EH (cell line): ENCODE measurements around the gene CLASRP.
A peak's percentile ranks its signal among the peaks of the same experiment; 100 is the strongest.
"Not testable (repeated sequence)": the region's sequence is repeated elsewhere in the genome, so short reads cannot be mapped to it uniquely, and the experiment has no call there.

Experiments used
- DNase-seq: peaks from one replicate; pipeline ENCODE4 v3.0.0-alpha.2; 2015; ENCODE audit warnings: low read depth

Gene CLASRP, protein sequence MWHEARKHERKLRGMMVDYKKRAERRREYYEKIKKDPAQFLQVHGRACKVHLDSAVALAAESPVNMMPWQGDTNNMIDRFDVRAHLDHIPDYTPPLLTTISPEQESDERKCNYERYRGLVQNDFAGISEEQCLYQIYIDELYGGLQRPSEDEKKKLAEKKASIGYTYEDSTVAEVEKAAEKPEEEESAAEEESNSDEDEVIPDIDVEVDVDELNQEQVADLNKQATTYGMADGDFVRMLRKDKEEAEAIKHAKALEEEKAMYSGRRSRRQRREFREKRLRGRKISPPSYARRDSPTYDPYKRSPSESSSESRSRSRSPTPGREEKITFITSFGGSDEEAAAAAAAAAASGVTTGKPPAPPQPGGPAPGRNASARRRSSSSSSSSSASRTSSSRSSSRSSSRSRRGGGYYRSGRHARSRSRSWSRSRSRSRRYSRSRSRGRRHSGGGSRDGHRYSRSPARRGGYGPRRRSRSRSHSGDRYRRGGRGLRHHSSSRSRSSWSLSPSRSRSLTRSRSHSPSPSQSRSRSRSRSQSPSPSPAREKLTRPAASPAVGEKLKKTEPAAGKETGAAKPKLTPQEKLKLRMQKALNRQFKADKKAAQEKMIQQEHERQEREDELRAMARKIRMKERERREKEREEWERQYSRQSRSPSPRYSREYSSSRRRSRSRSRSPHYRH

DNA sequence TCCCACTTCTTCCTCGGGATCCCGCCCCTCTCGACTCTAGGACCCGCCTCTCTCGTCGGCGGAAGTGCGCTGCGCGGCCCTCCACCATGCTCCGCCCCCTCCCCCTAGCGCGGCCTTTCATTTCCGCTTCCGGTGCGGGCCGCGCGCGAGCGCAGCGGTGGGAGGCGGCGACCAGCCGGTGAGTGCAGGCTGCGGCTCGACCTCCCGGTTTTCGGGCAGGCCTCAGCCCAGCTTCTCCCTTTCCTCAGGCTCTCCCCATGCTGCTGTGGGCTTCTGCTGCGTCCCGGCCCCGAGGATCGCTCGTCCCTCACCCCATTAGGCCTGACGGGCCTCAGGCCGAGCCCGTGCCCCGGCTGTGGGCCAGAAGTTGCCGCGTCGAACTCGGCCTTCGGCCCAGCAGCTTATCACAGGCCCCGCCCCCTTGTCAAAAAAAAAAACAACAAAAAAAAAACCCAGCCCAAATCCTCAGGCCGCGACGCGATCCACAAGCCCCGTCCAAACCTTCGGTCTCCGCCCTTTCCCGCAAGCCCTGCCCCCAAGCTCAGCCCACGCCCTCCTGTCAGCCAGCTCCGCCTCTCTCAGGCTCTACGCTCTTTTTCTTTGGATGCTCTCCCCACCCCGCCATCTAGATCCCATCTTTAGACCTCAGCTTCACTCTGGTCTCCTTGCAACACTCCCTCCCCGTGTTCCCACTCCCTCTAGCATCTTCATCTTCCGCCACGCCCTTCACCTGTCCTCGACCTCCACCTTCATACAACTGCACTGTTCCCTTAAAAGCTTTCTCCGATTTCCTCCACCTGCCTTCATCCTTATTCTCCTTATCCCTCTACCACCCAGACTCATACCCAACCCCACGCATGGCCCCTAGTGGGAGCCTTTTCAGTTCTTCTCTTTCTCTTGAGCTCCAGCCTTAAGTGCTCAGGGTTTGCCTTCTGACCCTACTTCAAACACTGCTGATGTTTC, at the start of gene CLASRP:
CLASRP (plus strand) TSS at position 115 of the 963 bp plus-strand sequence. CDS start 1,168 bp downstream, outside the sequence.
- DNase-seq: peak; percentile 90

GRCh38 chr19:44990459-44990858, 48.4 kb upstream of the CLASRP start:
- no peak for DNase-seq

DNA sequence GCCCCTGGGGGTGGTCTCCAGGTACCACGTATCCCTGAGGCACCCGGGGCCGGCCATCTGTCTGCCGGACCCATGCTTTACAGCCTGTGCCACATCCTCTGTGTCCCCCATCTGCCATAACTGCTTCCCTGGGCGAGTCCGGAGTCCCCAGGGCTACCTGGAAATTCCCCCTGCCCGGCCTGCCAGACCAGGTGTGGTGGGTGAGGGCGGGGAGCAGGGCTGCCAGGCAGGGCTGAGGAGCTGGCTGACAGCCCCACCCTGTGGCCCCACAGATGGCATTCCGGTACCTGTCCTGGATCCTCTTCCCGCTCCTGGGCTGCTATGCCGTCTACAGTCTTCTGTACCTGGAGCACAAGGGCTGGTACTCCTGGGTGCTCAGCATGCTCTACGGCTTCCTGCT, 47.9 kb upstream of the CLASRP start:
- no peak for DNase-seq

DNA sequence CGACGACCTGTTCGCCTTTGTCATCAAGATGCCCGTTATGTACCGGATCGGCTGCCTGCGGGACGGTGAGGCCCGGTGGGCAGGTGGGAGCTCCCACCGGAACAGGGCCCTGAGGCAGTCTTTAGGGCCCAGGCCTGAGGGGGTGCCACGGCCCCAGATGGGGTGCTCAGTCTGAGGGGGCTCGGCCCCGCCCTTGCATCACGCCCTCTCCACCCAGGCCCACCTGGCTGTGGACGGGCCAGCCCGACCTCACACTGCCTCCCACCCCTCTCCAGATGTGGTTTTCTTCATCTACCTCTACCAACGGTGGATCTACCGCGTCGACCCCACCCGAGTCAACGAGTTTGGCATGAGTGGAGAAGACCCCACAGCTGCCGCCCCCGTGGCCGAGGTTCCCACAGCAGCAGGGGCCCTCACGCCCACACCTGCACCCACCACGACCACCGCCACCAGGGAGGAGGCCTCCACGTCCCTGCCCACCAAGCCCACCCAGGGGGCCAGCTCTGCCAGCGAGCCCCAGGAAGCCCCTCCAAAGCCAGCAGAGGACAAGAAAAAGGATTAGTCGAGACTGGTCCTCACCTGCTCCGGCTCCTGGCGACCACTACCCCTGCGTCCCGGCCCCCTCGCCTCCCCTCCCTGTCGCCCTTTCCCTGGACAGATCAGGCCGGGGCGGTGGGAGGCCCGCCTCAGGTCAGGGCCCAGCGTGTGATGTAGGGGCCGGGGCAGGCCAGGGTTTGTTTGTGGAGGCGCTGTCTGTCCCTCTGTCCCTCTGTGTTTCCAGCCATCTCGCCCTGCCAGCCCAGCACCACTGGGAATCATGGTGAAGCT, 46.3 kb upstream of the CLASRP start:
- DNase-seq: no peak

DNA sequence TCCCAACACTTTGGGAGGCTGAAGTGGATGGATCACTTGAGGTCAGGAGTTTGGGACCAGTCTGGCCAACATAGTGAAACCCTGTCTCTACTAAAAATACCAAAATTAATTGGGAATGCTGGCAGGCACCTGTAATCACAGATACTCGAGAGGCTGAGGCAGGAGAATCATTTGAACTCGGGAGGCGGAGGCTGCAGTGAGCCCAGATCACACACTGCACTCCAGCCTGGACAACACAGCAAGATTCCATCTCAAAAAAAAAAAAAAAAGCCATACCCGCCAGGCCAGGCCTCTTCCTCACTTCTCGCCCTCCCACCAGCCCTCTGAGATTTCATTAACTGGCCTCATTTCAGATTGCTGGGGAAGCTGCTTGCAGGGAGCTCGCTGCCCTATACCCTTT, 45.3 kb upstream of the CLASRP start:
- no peak for DNase-seq

DNA sequence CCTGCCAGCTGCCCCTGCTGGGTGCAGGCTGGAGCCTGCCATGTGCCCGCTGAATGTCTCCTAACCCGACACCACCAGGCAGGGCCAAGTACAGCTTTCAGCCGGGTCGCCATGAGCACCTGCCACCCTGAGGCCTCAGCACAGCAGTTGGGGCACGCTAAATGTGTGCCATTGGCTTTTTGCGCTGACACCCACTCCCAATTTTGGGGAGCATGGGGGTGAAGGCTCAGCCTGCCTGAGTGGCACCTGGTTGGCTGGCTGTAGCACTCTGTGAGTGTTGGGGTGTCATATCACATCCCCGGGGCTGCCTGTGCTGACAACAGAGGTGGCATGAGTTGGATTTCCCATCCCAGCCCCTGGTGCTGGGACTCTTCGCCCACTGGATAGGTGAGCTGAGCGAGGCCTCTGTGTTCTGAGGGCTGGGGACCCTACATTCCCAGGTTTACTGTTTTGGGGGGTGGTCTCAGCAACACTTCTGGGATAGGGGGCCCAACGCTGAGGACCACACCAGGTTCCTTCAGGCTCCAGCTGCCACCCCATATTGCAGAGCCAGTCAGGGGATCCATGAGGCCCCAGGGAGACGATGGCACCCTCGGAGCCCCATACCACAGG, 44.8 kb upstream of the CLASRP start:
- no peak for DNase-seq

DNA sequence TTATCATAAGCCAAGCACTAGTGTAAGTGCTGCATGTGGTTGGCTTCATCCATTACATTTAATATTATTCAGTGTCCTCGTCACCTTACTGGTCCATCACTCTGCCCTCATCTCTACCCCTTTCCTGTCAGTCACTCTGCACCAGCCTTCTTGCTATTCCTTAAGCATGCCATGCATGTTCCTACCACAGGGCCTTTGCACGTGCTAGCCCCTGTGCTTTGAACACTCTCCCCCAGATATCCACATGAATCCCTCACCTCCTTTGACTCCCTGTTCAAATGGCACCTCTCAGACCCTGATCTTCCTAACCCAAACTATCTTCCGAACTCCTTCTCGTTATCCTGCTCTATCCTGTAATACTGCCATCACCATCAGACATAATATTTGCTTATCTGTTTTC, 40.8 kb upstream of the CLASRP start:
- DNase-seq: no peak

DNA sequence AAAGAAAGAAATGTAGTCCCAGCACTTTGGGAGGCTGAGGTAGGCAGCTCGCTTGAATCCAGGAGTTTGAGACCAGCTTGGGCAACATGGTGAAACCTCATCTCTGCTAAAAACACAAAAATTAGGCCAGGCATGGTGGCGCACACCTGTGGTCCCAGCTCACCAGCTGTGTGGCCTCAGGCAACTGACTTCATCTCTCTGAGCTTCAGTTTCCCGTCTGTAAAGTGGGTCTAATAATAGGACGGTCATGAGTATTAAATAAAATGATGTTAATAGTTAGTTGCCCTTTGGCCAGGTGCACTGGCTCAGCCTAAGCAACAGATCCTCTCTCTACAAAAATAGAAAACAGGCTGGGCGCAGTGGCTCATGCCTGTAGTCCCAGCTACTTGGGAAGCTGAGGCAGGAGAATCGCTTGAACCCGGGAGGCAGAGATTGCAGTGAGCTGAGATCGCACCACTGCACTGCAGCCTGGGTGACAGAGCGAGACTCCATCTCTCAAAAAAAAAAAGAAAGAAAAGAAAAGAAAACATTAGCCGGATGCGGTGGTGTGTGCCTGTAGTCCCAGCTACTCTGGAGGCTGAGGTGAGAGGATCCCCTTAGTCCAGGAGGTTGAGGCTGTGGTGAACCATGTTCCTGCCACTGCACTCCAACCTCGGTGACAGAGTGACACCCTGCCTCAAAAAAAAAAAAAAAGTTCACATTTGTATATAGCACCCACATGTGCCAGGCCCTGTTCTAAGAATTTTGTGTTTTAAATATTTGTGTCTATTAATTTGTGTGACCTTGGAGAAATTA, 39.5 kb upstream of the CLASRP start:
- not testable (repeated sequence) for DNase-seq

GRCh38 chr19:45000665-45001064, 38.2 kb upstream of the CLASRP start:
- not testable (repeated sequence) for DNase-seq

DNA sequence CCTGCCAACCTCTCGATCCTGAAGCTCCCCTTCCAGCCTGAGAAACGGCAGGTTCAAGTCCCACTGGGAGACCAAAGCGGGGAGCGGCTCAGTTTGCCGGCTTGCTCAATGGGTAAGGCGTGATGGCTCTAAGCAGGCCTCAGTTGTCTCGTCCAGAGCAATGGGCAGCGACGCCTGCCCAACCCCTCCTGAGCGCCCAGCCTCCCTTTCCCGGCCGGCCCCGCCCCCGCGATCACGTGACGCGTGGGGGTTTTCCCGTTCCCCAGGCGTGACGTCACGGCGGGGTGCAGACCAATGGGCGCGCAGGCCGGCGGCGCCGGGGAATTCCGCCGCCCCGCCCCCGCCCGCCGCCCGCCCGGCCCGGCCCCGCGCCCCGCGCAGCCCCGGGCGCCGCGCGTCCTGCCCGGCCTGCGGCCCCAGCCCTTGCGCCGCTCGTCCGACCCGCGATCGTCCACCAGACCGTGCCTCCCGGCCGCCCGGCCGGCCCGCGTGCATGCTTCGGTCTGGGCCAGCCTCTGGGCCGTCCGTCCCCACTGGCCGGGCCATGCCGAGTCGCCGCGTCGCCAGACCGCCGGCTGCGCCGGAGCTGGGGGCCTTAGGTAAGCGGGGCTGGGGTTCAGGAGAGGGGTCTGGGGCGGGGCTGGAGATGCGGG, 37.6 kb upstream of the CLASRP start, which contains the start of gene RELB:
RELB (plus strand) TSS at position 378 of the 653 bp plus-strand sequence; CDS start at position 494, 116 bp downstream.
- peak; percentile 88 for DNase-seq

GRCh38 chr19:45003485-45003884, 35.4 kb upstream of the CLASRP start:
- no peak for DNase-seq

- DNase-seq: no peak
Observed at GRCh38 chr19:45005787-45006186, 33.1 kb upstream of the CLASRP start.

- no peak for DNase-seq
Observed at GRCh38 chr19:45008552-45008951, 30.3 kb upstream of the CLASRP start.

DNA sequence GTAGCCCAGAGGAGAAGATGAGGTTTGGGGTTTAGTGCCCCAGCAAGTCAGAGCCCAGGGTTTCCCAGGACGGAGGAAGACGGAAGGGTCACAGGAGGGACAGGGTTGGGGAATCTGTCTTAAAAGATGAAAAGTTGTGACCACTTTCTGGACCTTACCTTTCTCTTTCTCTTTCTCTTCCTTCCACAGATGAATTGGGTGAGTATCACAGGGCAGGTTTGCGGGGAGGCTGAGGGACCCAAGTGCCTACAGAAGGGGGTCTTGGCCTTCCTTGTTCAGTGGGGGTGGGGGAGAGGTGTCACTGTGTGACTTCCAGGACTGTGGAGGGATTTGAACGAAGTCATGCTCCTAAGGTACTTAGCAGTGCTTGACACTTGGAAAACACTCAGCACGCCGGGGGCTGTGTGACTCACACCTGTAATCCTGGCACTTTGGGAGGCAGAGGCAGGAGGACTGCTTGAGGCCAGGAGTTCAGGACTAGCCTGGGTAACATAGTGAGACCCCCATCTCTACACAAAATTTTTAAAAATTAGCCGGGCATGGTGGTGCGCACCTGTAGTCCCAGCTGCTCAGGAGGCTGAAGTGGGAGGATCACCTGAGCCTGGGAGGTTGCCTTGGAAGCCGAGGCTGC, 29.1 kb upstream of the CLASRP start:
- no peak for DNase-seq

GRCh38 chr19:45010306-45010705, 28.5 kb upstream of the CLASRP start:
- no peak for DNase-seq

DNA sequence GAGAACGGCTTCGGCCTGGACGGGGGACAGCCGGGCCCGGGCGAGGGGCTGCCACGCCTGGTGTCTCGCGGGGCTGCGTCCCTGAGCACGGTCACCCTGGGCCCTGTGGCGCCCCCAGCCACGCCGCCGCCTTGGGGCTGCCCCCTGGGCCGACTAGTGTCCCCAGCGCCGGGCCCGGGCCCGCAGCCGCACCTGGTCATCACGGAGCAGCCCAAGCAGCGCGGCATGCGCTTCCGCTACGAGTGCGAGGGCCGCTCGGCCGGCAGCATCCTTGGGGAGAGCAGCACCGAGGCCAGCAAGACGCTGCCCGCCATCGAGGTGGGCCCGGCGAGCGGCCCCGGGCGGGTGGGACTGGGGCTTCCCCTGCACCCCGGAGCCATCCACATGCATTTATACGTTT, 26.9 kb upstream of the CLASRP start:
- no peak for DNase-seq

DNA sequence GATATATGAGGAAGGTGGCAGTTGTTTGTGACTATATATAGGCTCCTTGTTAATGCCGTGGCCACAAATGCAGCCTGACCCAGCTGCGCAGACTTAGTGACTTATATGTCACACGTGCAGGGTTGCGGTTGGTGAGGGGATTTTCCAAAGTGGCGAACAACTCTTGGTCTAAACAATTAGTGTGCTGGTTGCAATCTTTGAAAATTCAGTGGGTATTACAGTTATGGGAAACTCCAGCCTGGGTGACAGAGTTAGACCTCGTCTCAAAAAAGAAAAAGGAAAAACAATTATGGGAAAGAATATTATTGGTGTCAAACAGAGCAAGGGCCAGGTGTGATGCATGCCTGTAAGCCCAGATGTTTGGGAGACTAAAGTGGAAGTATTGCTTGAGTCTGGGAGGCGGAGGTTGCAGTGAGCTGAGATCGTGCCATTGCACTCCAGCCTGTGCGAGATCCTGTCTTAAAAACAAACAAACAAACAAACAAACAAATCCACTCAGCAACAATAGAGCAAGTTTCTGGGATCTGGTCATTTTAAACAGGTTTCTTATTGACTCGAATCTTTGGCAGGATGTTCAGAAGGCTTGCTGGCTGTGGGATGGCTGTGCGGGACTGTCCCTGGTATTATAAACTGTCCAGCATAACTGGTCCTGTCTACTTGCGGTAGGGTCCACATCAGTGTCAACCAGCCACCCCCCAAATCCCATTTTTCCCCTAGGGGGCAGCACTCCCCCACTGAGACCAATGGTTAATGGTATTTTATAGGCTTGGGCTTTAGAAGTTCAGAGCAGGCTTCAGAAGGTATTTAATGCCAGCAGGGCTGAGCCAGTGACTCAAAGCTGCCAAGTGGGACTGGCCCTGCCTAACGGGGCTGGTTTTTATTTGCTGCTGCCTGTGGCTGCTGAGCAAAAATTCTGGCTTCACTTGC, 22.2 kb upstream of the CLASRP start:
- peak; percentile 87 for DNase-seq

DNA sequence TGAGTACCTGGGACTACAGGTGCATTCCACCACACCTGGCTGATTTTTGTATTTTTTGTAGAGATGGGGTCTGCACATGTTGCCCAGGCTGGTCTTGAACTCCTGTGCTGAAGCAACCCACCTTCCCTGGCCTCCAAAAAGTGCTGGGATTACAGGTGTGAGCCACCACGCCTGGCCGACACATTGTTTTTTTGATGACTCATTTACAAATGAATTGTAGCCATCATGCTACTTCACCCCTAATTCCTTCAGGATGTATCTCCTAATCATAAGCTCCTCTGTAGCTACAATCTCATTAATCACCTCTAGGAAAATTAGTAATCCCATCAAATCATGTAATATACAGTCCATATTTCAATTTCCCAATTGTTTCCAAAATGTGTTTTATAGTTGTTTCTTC, 19.7 kb upstream of the CLASRP start:
- no peak for DNase-seq
